GM23338 (cell line): ENCODE data around the gene TTC28. TPM values are rescaled to one million over a fixed set of nuclear protein-coding genes. Genes with fewer than 3 reads are reported as not detected.

ENCODE experiments used
- ATAC-seq: fragments of 200-7000 bp; cut with Tn5 transposase; 3 replicates; pipeline ENCODE4 v1.9.1; 2020
- DNase-seq: peaks from one replicate; pipeline ENCODE4 v3.0.0-alpha.2; 2015; ENCODE audit warnings: low spot score
- H2AFZ ChIP-seq: fragments of 200-600 bp; sonication (generic); 2 replicates; pipeline ENCODE4 v1.8.0; 2016; ENCODE audit warnings: antibody characterized with exemption, mild to moderate bottlenecking, moderate library complexity
- H3F3A ChIP-seq: fragments of 200-600 bp; sonication (generic); replicated peaks from 2 replicates; pipeline ENCODE4 v1.8.0; 2017; ENCODE audit warnings: antibody characterized with exemption, mixed run types, low read depth
- H3K27ac ChIP-seq: fragments of 200-600 bp; sonication (generic); 2 replicates; pipeline ENCODE4 v1.6.1; 2016; ENCODE audit warnings: low read depth
- H3K27me3 ChIP-seq: fragments of 200-600 bp; sonication (generic); 2 replicates; pipeline ENCODE4 v1.8.0; 2016; ENCODE audit warnings: mild to moderate bottlenecking, mixed run types, moderate library complexity; ENCODE audit not compliant: insufficient read depth
- H3K36me3 ChIP-seq: fragments of 200-600 bp; sonication (generic); 2 replicates; pipeline ENCODE4 v1.8.0; 2016; ENCODE audit warnings: mild to moderate bottlenecking; ENCODE audit not compliant: insufficient read depth
- H3K4me1 ChIP-seq: fragments of 200-600 bp; sonication (generic); 2 replicates; pipeline ENCODE4 v1.8.0; 2016; ENCODE audit warnings: mild to moderate bottlenecking, moderate library complexity; ENCODE audit not compliant: insufficient read depth
- H3K4me2 ChIP-seq: fragments of 200-600 bp; sonication (generic); 2 replicates; pipeline ENCODE4 v1.7.1; 2017; ENCODE audit warnings: mixed run types
- H3K4me3 ChIP-seq: fragments of 200-600 bp; sonication (generic); 2 replicates; pipeline ENCODE4 v1.6.1; 2016; ENCODE audit warnings: mixed run types
- H3K79me2 ChIP-seq: fragments of 200-600 bp; sonication (generic); replicated peaks from 2 replicates; pipeline ENCODE4 v1.8.0; 2017; ENCODE audit warnings: mild to moderate bottlenecking; ENCODE audit not compliant: insufficient read depth
- H3K9me2 ChIP-seq: fragments of 200-600 bp; sonication (generic); 2 replicates; pipeline ENCODE4 v1.8.0; 2017; ENCODE audit not compliant: insufficient read depth
- H4K20me1 ChIP-seq: fragments of 200-600 bp; sonication (generic); replicated peaks from 2 replicates; pipeline ENCODE4 v1.8.0; 2017; ENCODE audit warnings: mild to moderate bottlenecking; ENCODE audit not compliant: insufficient read depth
- H3K27ac Mint-ChIP-seq: 2 replicates; pipeline ENCODE4 v1.8.0; 2020; ENCODE audit warnings: inconsistent platforms, mild to moderate bottlenecking, moderate library complexity, mixed read lengths
- H3K27me3 Mint-ChIP-seq: 3 replicates; pipeline ENCODE4 v1.8.0; 2022; ENCODE audit warnings: low read depth, mild to moderate bottlenecking, moderate library complexity, mixed read lengths, inconsistent platforms; ENCODE audit not compliant: insufficient read depth, poor library complexity
- H3K36me3 Mint-ChIP-seq: 3 replicates; pipeline ENCODE4 v1.8.0; 2021; ENCODE audit warnings: low read depth, mild to moderate bottlenecking, inconsistent platforms, moderate library complexity, mixed read lengths
- H3K4me1 Mint-ChIP-seq: 3 replicates; pipeline ENCODE4 v1.8.0; 2020; ENCODE audit warnings: mild to moderate bottlenecking, inconsistent platforms, mixed read lengths
- H3K4me3 Mint-ChIP-seq: 3 replicates; pipeline ENCODE4 v1.8.0; 2021; ENCODE audit warnings: moderate library complexity, mild to moderate bottlenecking, inconsistent platforms, mixed read lengths
- H3K9me3 Mint-ChIP-seq: 3 replicates; pipeline ENCODE4 v1.8.0; 2020; ENCODE audit warnings: moderate library complexity, mild to moderate bottlenecking, inconsistent platforms, mixed read lengths
- CREB1 ChIP-seq: fragments of 250-450 bp; sonication (Bioruptor Pico); IDR thresholded peaks from 2 replicates; pipeline ENCODE4 v1.5.0; 2020; ENCODE audit warnings: low read depth, mild to moderate bottlenecking, moderate library complexity
- CTCF ChIP-seq, 2 experiments: fragments of 200-600 bp in 1 of 2; sonication (generic) in 1 of 2; conservative IDR thresholded peaks; 2 replicates each; pipeline versions ENCODE4 v1.5.1 to v1.6.1; 2016 to 2017; ENCODE audit warnings: antibody characterized with exemption in 2 of 2, low read depth in 2 of 2, mild to moderate bottlenecking in 2 of 2, moderate library complexity in 1 of 2
- EZH2 ChIP-seq: fragments of 200-600 bp; sonication (generic); IDR thresholded peaks from one replicate; pipeline ENCODE4 v1.8.0; 2017; ENCODE audit warnings: antibody characterized with exemption, mild to moderate bottlenecking, low read depth; ENCODE audit not compliant: unreplicated experiment
- EZH2phosphoT487 ChIP-seq: fragments of 200-600 bp; sonication (generic); IDR thresholded peaks from one replicate; pipeline ENCODE4 v1.8.1; 2018; ENCODE audit warnings: antibody characterized with exemption; ENCODE audit not compliant: unreplicated experiment
- JUNB ChIP-seq: IDR thresholded peaks from one replicate; pipeline ENCODE4 v1.6.1; 2016; ENCODE audit warnings: antibody characterized with exemption; ENCODE audit not compliant: unreplicated experiment
- NANOG ChIP-seq: IDR thresholded peaks from 2 replicates; pipeline ENCODE4 v1.6.1; 2016; ENCODE audit warnings: antibody characterized with exemption, borderline replicate concordance
- POLR2AphosphoS5 ChIP-seq: IDR thresholded peaks from 2 replicates; pipeline ENCODE4 v1.6.1; 2016; ENCODE audit warnings: antibody characterized with exemption, low read depth
- REST ChIP-seq: IDR thresholded peaks from one replicate; pipeline ENCODE4 v1.6.1; 2018; ENCODE audit warnings: antibody characterized with exemption; ENCODE audit not compliant: unreplicated experiment
- STAT1 ChIP-seq: IDR thresholded peaks from one replicate; pipeline ENCODE4 v1.6.1; 2016; ENCODE audit warnings: antibody characterized with exemption; ENCODE audit not compliant: unreplicated experiment
- ZNF114 ChIP-seq: fragments of 250-450 bp; sonication (Bioruptor Pico); IDR thresholded peaks from 2 replicates; pipeline ENCODE4 v1.5.0; 2020; ENCODE audit warnings: mild to moderate bottlenecking, moderate library complexity
- ZNF331 ChIP-seq: fragments of 250-450 bp; sonication (Bioruptor Pico); IDR thresholded peaks from 2 replicates; pipeline ENCODE4 v1.5.0; 2020; ENCODE audit warnings: low read depth, mild to moderate bottlenecking, moderate library complexity
- ZNF462 ChIP-seq: fragments of 250-450 bp; sonication (Bioruptor Pico); IDR thresholded peaks from 2 replicates; pipeline ENCODE4 v1.5.0; 2020; ENCODE audit warnings: mild to moderate bottlenecking, moderate library complexity
- polyA plus RNA-seq: library from polyadenylated mRNA; unstranded; fragments of >200 nt; fragmentation: Nextera tagmentation; extraction: Ambion mirVana; gene quantifications from 2 replicates; pipeline ENCODE4 v1.2.1, GENCODE V29; 2016
- total RNA-seq: library from RNA; depleted of rRNA; stranded (reverse); fragments of >200 nt; shearing (Covaris generic); gene quantifications from 2 replicates; pipeline ENCODE4 v1.2.3, GENCODE V29; 2014
- TF ChIP-seq, protein P1 (sequence below): IDR thresholded peaks from 2 replicates; pipeline ENCODE4 v1.6.1; 2016; ENCODE audit warnings: antibody characterized with exemption

The TTC28 gene
- total and polyA plus RNA-seq, 2 experiments from 2014 or later = 4.5 to 16.1 TPM

- H4K20me1 ChIP-seq = no peaks in the 10 kb centered on the region
- H3K79me2 ChIP-seq = no peaks in the 10 kb centered on the region
- no peaks in the 10 kb centered on the region for H3K27me3 Mint-ChIP-seq
- H3K4me2 ChIP-seq = no peak overlapping the region
- TF ChIP-seq JUNB (no peak), ZNF462 (CRISPR knock-in tag) (no peak), EZH2 (no peak), EZH2phosphoT487 (no peak), CTCF (conservative IDR thresholded peaks at IDR 0.05; ENCODE audit: low read depth in 2 of 2) (no peak), REST (no peak), NANOG (no peak), POLR2AphosphoS5 (no peak), STAT1 (no peak), ZNF114 (CRISPR knock-in tag) (no peak), ZNF331 (CRISPR knock-in tag) (no peak), CREB1 (CRISPR knock-in tag) (no peak)
- TF ChIP-seq, protein P1, sequence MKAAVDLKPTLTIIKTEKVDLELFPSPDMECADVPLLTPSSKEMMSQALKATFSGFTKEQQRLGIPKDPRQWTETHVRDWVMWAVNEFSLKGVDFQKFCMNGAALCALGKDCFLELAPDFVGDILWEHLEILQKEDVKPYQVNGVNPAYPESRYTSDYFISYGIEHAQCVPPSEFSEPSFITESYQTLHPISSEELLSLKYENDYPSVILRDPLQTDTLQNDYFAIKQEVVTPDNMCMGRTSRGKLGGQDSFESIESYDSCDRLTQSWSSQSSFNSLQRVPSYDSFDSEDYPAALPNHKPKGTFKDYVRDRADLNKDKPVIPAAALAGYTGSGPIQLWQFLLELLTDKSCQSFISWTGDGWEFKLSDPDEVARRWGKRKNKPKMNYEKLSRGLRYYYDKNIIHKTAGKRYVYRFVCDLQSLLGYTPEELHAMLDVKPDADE = no peak
- H3K36me3 Mint-ChIP-seq = peaks cover 9% of the 10 kb centered on the region; the same call in 1 of the 3 replicates
- DNase-seq (no peak), ATAC-seq (no peak)
- H3K9me3 Mint-ChIP-seq = peaks cover 8% of the 10 kb centered on the region; the same call in 2 of the 3 replicates
- H3K9me2 ChIP-seq = no peaks in the 10 kb centered on the region
- H3F3A ChIP-seq = no peaks in the 10 kb centered on the region
- H3K36me3 ChIP-seq = no peaks in the 10 kb centered on the region
- no peak overlapping the region for H2AFZ ChIP-seq
- no peaks in the 10 kb centered on the region for H3K27me3 ChIP-seq
- H3K4me3 Mint-ChIP-seq = no peak overlapping the region
- H3K27ac Mint-ChIP-seq = no peak overlapping the region
- H3K4me1 ChIP-seq = no peaks in the 10 kb centered on the region
- H3K4me3 ChIP-seq = no peak overlapping the region
- H3K27ac ChIP-seq = no peak overlapping the region
- no peaks in the 10 kb centered on the region for H3K4me1 Mint-ChIP-seq
These were observed 726.9 kb downstream of the TTC28 start for GRCh38 chr22:27952779-27953178.
